Right lobe of liver (tissue), 4 donors: ENCODE results near the gene RDH5.

Source experiments
- POLR2A ChIP-seq: fragments of 450-650 bp; IDR thresholded peaks from one replicate; pipeline ENCODE4 v1.6.1; 2017; ENCODE audit warnings: antibody characterized with exemption, mild to moderate bottlenecking
- TF ChIP-seq, protein P1 (sequence below), 4 donors: fragments of 200-600 bp in 3 of 4; fragments of 450-650 bp in 1 of 4; IDR thresholded peaks; one replicate each; pipeline versions ENCODE4 v1.5.1 to v1.8.0; 2016 to 2022; ENCODE audit warnings: antibody characterized with exemption in 4 of 4, mild to moderate bottlenecking in 2 of 4
- donor health status: DM: no; HTN: no; CAD: no.
- donor health status: DM: no; HTN: no; CAD: no.
- donor health status: DM: no; HTN: yes; CAD: no.

DNA sequence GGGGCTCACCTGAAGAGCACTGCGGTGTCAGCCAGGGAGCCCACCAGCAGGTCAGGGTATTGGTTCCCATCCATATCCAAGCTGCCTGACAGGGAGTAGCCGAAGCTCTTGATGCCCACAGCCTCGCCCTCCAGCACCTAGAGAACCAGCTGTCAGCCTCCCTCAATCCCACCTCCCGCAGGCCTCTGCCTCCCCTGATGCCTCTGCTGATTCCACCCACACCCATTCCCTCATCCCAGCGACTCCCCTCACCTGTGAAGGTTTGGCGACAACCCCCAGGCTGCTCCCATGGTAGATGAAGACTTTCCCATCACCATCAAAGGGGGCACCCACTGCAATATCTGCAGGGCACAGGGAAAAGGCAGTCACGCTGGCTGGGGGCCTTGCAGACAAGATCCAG, 22.5 kb upstream of the RDH5 start:
- TF ChIP-seq, protein P1, sequence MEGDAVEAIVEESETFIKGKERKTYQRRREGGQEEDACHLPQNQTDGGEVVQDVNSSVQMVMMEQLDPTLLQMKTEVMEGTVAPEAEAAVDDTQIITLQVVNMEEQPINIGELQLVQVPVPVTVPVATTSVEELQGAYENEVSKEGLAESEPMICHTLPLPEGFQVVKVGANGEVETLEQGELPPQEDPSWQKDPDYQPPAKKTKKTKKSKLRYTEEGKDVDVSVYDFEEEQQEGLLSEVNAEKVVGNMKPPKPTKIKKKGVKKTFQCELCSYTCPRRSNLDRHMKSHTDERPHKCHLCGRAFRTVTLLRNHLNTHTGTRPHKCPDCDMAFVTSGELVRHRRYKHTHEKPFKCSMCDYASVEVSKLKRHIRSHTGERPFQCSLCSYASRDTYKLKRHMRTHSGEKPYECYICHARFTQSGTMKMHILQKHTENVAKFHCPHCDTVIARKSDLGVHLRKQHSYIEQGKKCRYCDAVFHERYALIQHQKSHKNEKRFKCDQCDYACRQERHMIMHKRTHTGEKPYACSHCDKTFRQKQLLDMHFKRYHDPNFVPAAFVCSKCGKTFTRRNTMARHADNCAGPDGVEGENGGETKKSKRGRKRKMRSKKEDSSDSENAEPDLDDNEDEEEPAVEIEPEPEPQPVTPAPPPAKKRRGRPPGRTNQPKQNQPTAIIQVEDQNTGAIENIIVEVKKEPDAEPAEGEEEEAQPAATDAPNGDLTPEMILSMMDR (IDR thresholded peaks at IDR 0.05), result no peak
- TF ChIP-seq POLR2A, result no peak
